Gastrocnemius medialis (tissue), 4 donors: ENCODE results near the gene ROPN1L.

Experiments used
- CTCF ChIP-seq, 5 experiments: fragments of 450-650 bp in 3 of 5; fragments of 200-600 bp in 2 of 5; sonication (generic) in 2 of 5; IDR thresholded peaks in 4 of 5; conservative IDR thresholded peaks in 1 of 5; 1 replicate in 4 of 5; 2 replicates in 1 of 5; pipeline ENCODE4 v1.5.1; 2016 to 2019; ENCODE audit warnings: antibody characterized with exemption in 5 of 5, mild to moderate bottlenecking in 3 of 5, moderate library complexity in 3 of 5
- POLR2A ChIP-seq, 2 donors: fragments of 450-650 bp; IDR thresholded peaks; one replicate each; pipeline ENCODE4 v1.6.1; 2017; ENCODE audit warnings: antibody characterized with exemption in 2 of 2, mild to moderate bottlenecking in 2 of 2, moderate library complexity in 2 of 2

- no peak for TF ChIP-seq CTCF (IDR thresholded peaks at IDR 0.05 in 4 of 5, conservative IDR thresholded peaks at IDR 0.05 in 1 of 5)
- TF ChIP-seq POLR2A (IDR thresholded peaks at IDR 0.05), result no peak
Measured at GRCh38 chr5:10513501-10514442, 72.1 kb downstream of the ROPN1L start.
